ENCODE measurements around the gene MED8.

DNA sequence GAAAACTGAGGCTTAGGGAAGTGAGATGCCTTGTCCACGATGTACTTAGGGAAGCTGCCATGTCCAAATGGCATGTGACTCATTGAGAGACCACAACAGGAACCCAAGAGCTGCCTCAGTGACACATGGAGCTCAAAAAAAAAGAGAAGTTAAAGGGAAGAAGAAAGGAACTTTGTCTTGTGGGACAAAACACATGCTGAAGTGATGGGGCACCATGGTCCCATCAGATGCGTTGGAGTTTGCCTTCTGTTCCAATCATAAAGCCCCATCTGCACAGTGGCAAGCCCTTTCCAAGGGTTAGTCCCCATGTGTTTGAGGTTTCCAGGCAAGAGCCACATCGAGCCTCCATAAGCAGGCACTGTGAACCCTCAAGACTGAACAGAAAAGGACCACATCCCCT is 8.0 kb downstream of the MED8 start:
- TF ChIP-seq, protein P1, sequence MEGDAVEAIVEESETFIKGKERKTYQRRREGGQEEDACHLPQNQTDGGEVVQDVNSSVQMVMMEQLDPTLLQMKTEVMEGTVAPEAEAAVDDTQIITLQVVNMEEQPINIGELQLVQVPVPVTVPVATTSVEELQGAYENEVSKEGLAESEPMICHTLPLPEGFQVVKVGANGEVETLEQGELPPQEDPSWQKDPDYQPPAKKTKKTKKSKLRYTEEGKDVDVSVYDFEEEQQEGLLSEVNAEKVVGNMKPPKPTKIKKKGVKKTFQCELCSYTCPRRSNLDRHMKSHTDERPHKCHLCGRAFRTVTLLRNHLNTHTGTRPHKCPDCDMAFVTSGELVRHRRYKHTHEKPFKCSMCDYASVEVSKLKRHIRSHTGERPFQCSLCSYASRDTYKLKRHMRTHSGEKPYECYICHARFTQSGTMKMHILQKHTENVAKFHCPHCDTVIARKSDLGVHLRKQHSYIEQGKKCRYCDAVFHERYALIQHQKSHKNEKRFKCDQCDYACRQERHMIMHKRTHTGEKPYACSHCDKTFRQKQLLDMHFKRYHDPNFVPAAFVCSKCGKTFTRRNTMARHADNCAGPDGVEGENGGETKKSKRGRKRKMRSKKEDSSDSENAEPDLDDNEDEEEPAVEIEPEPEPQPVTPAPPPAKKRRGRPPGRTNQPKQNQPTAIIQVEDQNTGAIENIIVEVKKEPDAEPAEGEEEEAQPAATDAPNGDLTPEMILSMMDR (conservative IDR thresholded peaks at IDR 0.05; ENCODE audit: low read depth, low read length) = no peak
- no peak for TF ChIP-seq EZH2 (IDR thresholded peaks at IDR 0.05; ENCODE audit: borderline replicate concordance, low read depth, low read length, poor library complexity, severe bottlenecking)

Data from A673 (cell line).